T47D (cell line): ENCODE measurements around the gene ADCYAP1R1.

Experiments
- DNase-seq, 2 experiments: peaks; one replicate each; pipeline versions ENCODE4 v3.0.0 to v3.0.0-alpha.2; 2011 to 2012; ENCODE audit warnings: low read depth in 1 of 2, low spot score in 1 of 2
- JUND ChIP-seq: IDR thresholded peaks from 2 replicates; pipeline ENCODE4 v1.6.1; 2012; ENCODE audit warnings: low read depth
- in situ Hi-C: cut with HindIII; loops from 2 replicates; pipeline ENCODE4 v1.10.0; 2016; ENCODE audit warnings: low sequenced_read_pairs, low pct_unique_long_range_greater_than_20kb

ADCYAP1R1 gene

GRCh38 chr7:31065021-31065593 lies 13.0 kb downstream of the ADCYAP1R1 start:
- in situ Hi-C loops = no loop called here
- no peak for DNase-seq
- no peak for TF ChIP-seq JUND

GRCh38 chr7:31065840-31066239 lies 13.7 kb downstream of the ADCYAP1R1 start:
- in situ Hi-C loops = no loop called here
- no peak for DNase-seq
- no peak for TF ChIP-seq JUND

- DNase-seq = no peak
- in situ Hi-C loops = no loop called here
- TF ChIP-seq JUND = no peak
These were observed 14.5 kb downstream of the ADCYAP1R1 start for GRCh38 chr7:31066516-31067130.

GRCh38 chr7:31067491-31067890 lies 15.4 kb downstream of the ADCYAP1R1 start:
- in situ Hi-C loops = no loop called here
- no peak for TF ChIP-seq JUND
- DNase-seq = no peak

- in situ Hi-C loops = no loop called here
- TF ChIP-seq JUND = no peak
- DNase-seq = no peak
These were observed 16.0 kb downstream of the ADCYAP1R1 start for GRCh38 chr7:31068006-31068675.

GRCh38 chr7:31069860-31070555 lies 17.9 kb downstream of the ADCYAP1R1 start:
- no peak for TF ChIP-seq JUND
- DNase-seq = no peak
- in situ Hi-C loops = no loop called here

- no peak for DNase-seq
- in situ Hi-C loops = no loop called here
- TF ChIP-seq JUND = no peak
These were observed 19.0 kb downstream of the ADCYAP1R1 start for GRCh38 chr7:31070991-31071644.

- in situ Hi-C loops = no loop called here
- DNase-seq = no peak
- TF ChIP-seq JUND = no peak
These were observed 19.5 kb downstream of the ADCYAP1R1 start for GRCh38 chr7:31071645-31072029.

- in situ Hi-C loops = no loop called here
- TF ChIP-seq JUND = no peak
These were observed 21.4 kb downstream of the ADCYAP1R1 start for GRCh38 chr7:31073326-31074119.

GRCh38 chr7:31074120-31074383 lies 21.9 kb downstream of the ADCYAP1R1 start:
- TF ChIP-seq JUND = no peak
- DNase-seq = no peak
- in situ Hi-C loops = no loop called here

More at GRCh38 chr7:31073326-31074119, 21.4 kb downstream of the ADCYAP1R1 start:
- DNase-seq = no peak

- in situ Hi-C loops = no loop called here
- no peak for DNase-seq
- no peak for TF ChIP-seq JUND
These were observed 22.4 kb downstream of the ADCYAP1R1 start for GRCh38 chr7:31074403-31075085.

- TF ChIP-seq JUND = no peak
- in situ Hi-C loops = no loop called here
- no peak for DNase-seq
These were observed 22.9 kb downstream of the ADCYAP1R1 start for GRCh38 chr7:31075086-31075405.
